HL-60/S4 treated with retinoic acid at 250 ng/mL for 4 days and 3 days (cell line): ENCODE measurements around the gene SFMBT1.

Experiments
- in situ Hi-C: fragments of 300-500 bp; cut with MboI; formaldehyde crosslinking; loops from 2 replicates; pipeline ENCODE4 v1.7.0; 2022; ENCODE audit warnings: low sequenced_read_pairs

SFMBT1 gene

GRCh38 chr3:52857864-52858263 is 188.0 kb downstream of the SFMBT1 start:
- in situ Hi-C loops = no loop called here

- in situ Hi-C loops = no loop called here
Observed at GRCh38 chr3:52857133-52857532, 188.7 kb downstream of the SFMBT1 start.

- in situ Hi-C loops = no loop called here
Observed at GRCh38 chr3:52856666-52857065, 189.2 kb downstream of the SFMBT1 start.

GRCh38 chr3:52854013-52854412 is 191.9 kb downstream of the SFMBT1 start:
- in situ Hi-C loops = no loop called here
